SK-N-SH (cell line): ENCODE results near the gene ST8SIA4. TPM values are rescaled to one million over a fixed set of nuclear protein-coding genes. Genes with fewer than 3 reads are reported as not detected.

Experiments
- CTCF ChIA-PET: fragments of 300-600, 350-600 bp; formaldehyde crosslinking; extraction: SDS; loops from one replicate; lab custom pipeline; 2021; lab: Yijun Ruan, JAX
- POLR2A ChIA-PET: fragments of 350-600 bp; sonication (Branson Sonifier 250); formaldehyde crosslinking; extraction: SDS; loops from one replicate; lab custom pipeline; 2020; ENCODE audit warnings: antibody characterized with exemption, inconsistent platforms; lab: Yijun Ruan, JAX
- DNase-seq: peaks from one replicate; pipeline ENCODE4 v3.0.0; 2012
- H2AFZ ChIP-seq: fragments of 200-600 bp; sonication (generic); 2 replicates; pipeline ENCODE4 v1.8.1; 2016; ENCODE audit warnings: antibody characterized with exemption, mild to moderate bottlenecking, low read depth
- H3F3A ChIP-seq: fragments of 200-600 bp; sonication (generic); replicated peaks from 2 replicates; pipeline ENCODE3; 2016; ENCODE audit warnings: antibody characterized with exemption, mild to moderate bottlenecking; ENCODE audit not compliant: insufficient read depth
- H3K27ac ChIP-seq, 2 experiments: fragments of 200-500 bp in 1 of 2; fragments of 200-600 bp in 1 of 2; sonication (Bioruptor generic) in 1 of 2; sonication (generic), shearing (Covaris generic) in 1 of 2; 2 replicates each; pipeline versions ENCODE4 v1.5.1 to v1.6.1; 2014 to 2016; ENCODE audit warnings: low read depth in 2 of 2, inconsistent platforms in 1 of 2, low read length in 1 of 2, mild to moderate bottlenecking in 1 of 2, mixed read lengths in 1 of 2
- H3K27me3 ChIP-seq: fragments of 200-600 bp; sonication (generic), shearing (Covaris generic); 2 replicates; pipeline ENCODE4 v1.6.1; 2016; ENCODE audit warnings: mixed run types; ENCODE audit not compliant: insufficient read depth
- H3K36me3 ChIP-seq, 2 experiments: fragments of 200-500 bp in 1 of 2; fragments of 200-600 bp in 1 of 2; sonication (Bioruptor generic) in 1 of 2; sonication (generic) in 1 of 2; replicated peaks in 1 of 2; 2 replicates each; pipeline versions ENCODE3 to v1.5.1; 2014 to 2016; ENCODE audit warnings: low read length in 1 of 2, mild to moderate bottlenecking in 1 of 2; ENCODE audit not compliant: insufficient read depth in 2 of 2, control insufficient read depth in 1 of 2
- H3K4me1 ChIP-seq, 2 experiments: fragments of 200-500 bp in 1 of 2; fragments of 200-600 bp in 1 of 2; sonication (Bioruptor generic) in 1 of 2; sonication (generic), shearing (Covaris generic) in 1 of 2; 2 replicates each; pipeline versions ENCODE4 v1.5.1 to v1.6.1; 2014 to 2016; ENCODE audit warnings: low read depth in 1 of 2, low read length in 1 of 2, mixed run types in 1 of 2; ENCODE audit not compliant: insufficient read depth in 2 of 2, control insufficient read depth in 1 of 2
- H3K4me2 ChIP-seq: fragments of 200-600 bp; sonication (generic), shearing (Covaris generic); 2 replicates; pipeline ENCODE4 v1.6.1; 2017; ENCODE audit warnings: mixed run types
- H3K4me3 ChIP-seq, 2 experiments: fragments of 200-500 bp in 1 of 2; fragments of 200-600 bp in 1 of 2; sonication (Bioruptor generic) in 1 of 2; sonication (generic), shearing (Covaris generic) in 1 of 2; 2 replicates each; pipeline versions ENCODE4 v1.5.1 to v1.8.1; 2014 to 2016; ENCODE audit warnings: low read depth in 2 of 2, inconsistent platforms in 1 of 2, low read length in 1 of 2, mild to moderate bottlenecking in 1 of 2, mixed read lengths in 1 of 2, moderate library complexity in 1 of 2
- H3K79me2 ChIP-seq: fragments of 200-600 bp; sonication (generic); 2 replicates; pipeline ENCODE4 v1.8.1; 2017; ENCODE audit warnings: mild to moderate bottlenecking; ENCODE audit not compliant: insufficient read depth
- H3K9ac ChIP-seq: fragments of 200-600 bp; sonication (generic); 2 replicates; pipeline ENCODE4 v1.6.1; 2017; ENCODE audit warnings: mixed run types
- H3K9me2 ChIP-seq: fragments of 200-600 bp; sonication (generic); 2 replicates; pipeline ENCODE4 v1.6.1; 2017; ENCODE audit warnings: mixed run types
- H3K9me3 ChIP-seq: fragments of 200-600 bp; sonication (generic); 2 replicates; pipeline ENCODE4 v1.6.1; 2017; ENCODE audit warnings: mixed run types, mild to moderate bottlenecking, moderate library complexity
- H4K20me1 ChIP-seq: fragments of 200-600 bp; sonication (generic); 2 replicates; pipeline ENCODE4 v1.6.1; 2017; ENCODE audit warnings: mild to moderate bottlenecking, mixed run types; ENCODE audit not compliant: insufficient read depth
- CTCF ChIP-seq: fragments of 200-600 bp; sonication (generic); IDR thresholded peaks from 2 replicates; pipeline ENCODE4 v1.6.1; 2017; ENCODE audit warnings: antibody characterized with exemption, mild to moderate bottlenecking, moderate library complexity
- EP300 ChIP-seq, 2 experiments: IDR thresholded peaks; 2 replicates each; pipeline versions ENCODE4 v1.4.0 to v1.6.1; 2012; ENCODE audit warnings: borderline replicate concordance in 1 of 2, low read depth in 1 of 2, low read length in 1 of 2
- EZH2phosphoT487 ChIP-seq: fragments of 200-600 bp; sonication (generic); IDR thresholded peaks from 2 replicates; pipeline ENCODE4 v1.6.1; 2017; ENCODE audit warnings: low read depth, mixed run types, mild to moderate bottlenecking, antibody characterized with exemption, moderate library complexity, borderline replicate concordance
- FOSL2 ChIP-seq: IDR thresholded peaks from 2 replicates; pipeline ENCODE4 v1.4.0; 2012; ENCODE audit warnings: low read depth, mild to moderate bottlenecking, moderate library complexity, borderline replicate concordance
- GABPA ChIP-seq: IDR thresholded peaks from 2 replicates; pipeline ENCODE4 v1.4.0; 2012; ENCODE audit warnings: low read depth, mild to moderate bottlenecking
- MEF2A ChIP-seq: IDR thresholded peaks from 2 replicates; pipeline ENCODE4 v1.4.0; 2012; ENCODE audit warnings: low read depth, borderline replicate concordance
- MXI1 ChIP-seq: IDR thresholded peaks from 2 replicates; pipeline ENCODE4 v1.6.1; 2012; ENCODE audit warnings: mild to moderate bottlenecking, low read depth, low read length, improper control_type of control experiment
- NFIC ChIP-seq: IDR thresholded peaks from 2 replicates; pipeline ENCODE4 v1.4.0; 2012; ENCODE audit warnings: borderline replicate concordance
- NRF1 ChIP-seq: IDR thresholded peaks from 2 replicates; pipeline ENCODE4 v1.6.1; 2012; ENCODE audit warnings: low read depth, mild to moderate bottlenecking, low read length
- PBX3 ChIP-seq: IDR thresholded peaks from 2 replicates; pipeline ENCODE4; 2012
- POLR2AphosphoS5 ChIP-seq: IDR thresholded peaks from 2 replicates; pipeline ENCODE4 v1.6.1; 2012; ENCODE audit warnings: low read depth, low read length
- RCOR1 ChIP-seq: fragments of 150-350 bp; IDR thresholded peaks from 2 replicates; pipeline ENCODE4 v1.6.1; 2017; ENCODE audit warnings: antibody characterized with exemption, low read length
- RFX5 ChIP-seq: IDR thresholded peaks from 2 replicates; pipeline ENCODE4 v1.6.1; 2012; ENCODE audit warnings: mild to moderate bottlenecking, improper control_type of control experiment, low read length
- RXRA ChIP-seq: IDR thresholded peaks from 2 replicates; pipeline ENCODE4 v1.4.0; 2012; ENCODE audit warnings: low read depth, mild to moderate bottlenecking, borderline replicate concordance
- SIN3A ChIP-seq: IDR thresholded peaks from 2 replicates; pipeline ENCODE4 v1.6.1; 2012; ENCODE audit warnings: low read depth, mild to moderate bottlenecking, low read length, moderate library complexity, borderline replicate concordance
- TAF1 ChIP-seq: IDR thresholded peaks from 2 replicates; pipeline ENCODE4 v1.6.1; 2012; ENCODE audit warnings: low read depth, mild to moderate bottlenecking, low read length, moderate library complexity, borderline replicate concordance
- TEAD4 ChIP-seq: IDR thresholded peaks from 2 replicates; pipeline ENCODE4 v1.4.0; 2012; ENCODE audit warnings: mild to moderate bottlenecking, borderline replicate concordance; ENCODE audit not compliant: insufficient read depth
- USF1 ChIP-seq: IDR thresholded peaks from 2 replicates; pipeline ENCODE4 v1.4.0; 2012; ENCODE audit warnings: low read depth, borderline replicate concordance
- USF2 ChIP-seq: fragments of 150-350 bp; IDR thresholded peaks from 2 replicates; pipeline ENCODE4 v1.6.1; 2017; ENCODE audit warnings: antibody characterized with exemption, low read length, low read depth, borderline replicate concordance
- YY1 ChIP-seq: IDR thresholded peaks from 2 replicates; pipeline ENCODE4 v1.4.0; 2012; ENCODE audit warnings: low read depth, mild to moderate bottlenecking
- WGBS: methylation state at CpG from one replicate; pipeline ENCODE4 v1.1.6; 2017; ENCODE audit warnings: low lambda C conversion rate; 5-methylcytosine and 5-hydroxymethylcytosine counted together
- polyA plus RNA-seq, 3 experiments: library from polyadenylated mRNA; depleted of rRNA; stranded (reverse); fragments of >200 nt; gene quantifications; 2 replicates each; pipeline ENCODE4 v1.2.3, GENCODE V29; 2012

ST8SIA4 gene
- polyA plus RNA-seq (2012; rRNA removed) = 0.02 TPM in 2 replicates
- 0.01 and 0.03 TPM in 2 replicates for polyA plus RNA-seq (2012; cell fraction: cytosol; rRNA removed)
- 0.01 TPM in 1 of 2 replicates, not detected in the other for polyA plus RNA-seq (2012; cell fraction: nucleus; rRNA removed)

GRCh38 chr5:100903039-100903887 is at the start of gene ST8SIA4:
Gene ST8SIA4 (minus strand): TSS chr5:100903282. CDS start chr5:100902955, 327 bp downstream.
- Histone ChIP-seq H3K9ac (no peak within 1 kb of the TSS), H3K4me1 (no peaks in the 10 kb centered on the region), H3K9me3 (no peaks in the 10 kb centered on the region; the same call in 1 of the 2 replicates), H3K9me2 (no peaks in the 10 kb centered on the region), H3K79me2 (no peaks in the 10 kb centered on the region), H3K27me3 (peaks cover 37% of the 10 kb centered on the region), H3K27ac (no peak within 1 kb of the TSS), H3F3A (no peaks in the 10 kb centered on the region), H3K4me2 (peak within 1 kb of the TSS; percentile 81), H3K4me3 (peak within 1 kb of the TSS; percentile 46 to 58), H4K20me1 (no peaks in the 10 kb centered on the region), H2AFZ (peak within 1 kb of the TSS; percentile 35), H3K36me3 (no peaks in the 10 kb centered on the region)
- DNase-seq = peak; percentile 25
- whole genome bisulfite sequencing = 4% methylated on average over 23 of the region's 43 CpGs
- POLR2A ChIA-PET = no interaction called here
- CTCF ChIA-PET = interaction anchor here (1.1 kb wide), 1 partner anchor 16 kb away, joined by 5 read pairs; no protein-coding TSS in a partner anchor
- TF ChIP-seq POLR2AphosphoS5 (no peak), GABPA (no peak), NRF1 (no peak), PBX3 (peak; percentile 72), YY1 (no peak), NFIC (no peak), FOSL2 (no peak)
- TF ChIP-seq, all 33 proteins: peak for 1

GRCh38 chr5:100950985-100951384 is 47.9 kb upstream of the ST8SIA4 start:
- no peaks in the 10 kb centered on the region for H3K9me2 ChIP-seq
- CTCF ChIA-PET = no interaction called here
- H3K4me1 ChIP-seq = no peaks in the 10 kb centered on the region
- no peaks in the 10 kb centered on the region for H3K9me3 ChIP-seq
- 10% methylated on average over 4 of the region's 4 CpGs for WGBS
- H3K79me2 ChIP-seq = no peaks in the 10 kb centered on the region
- TF ChIP-seq TAF1 = no peak
- TF ChIP-seq TEAD4 = no peak
- no peak for TF ChIP-seq GABPA
- TF ChIP-seq FOSL2 = no peak
- no peak for TF ChIP-seq MEF2A
- no peak for TF ChIP-seq RFX5
- no peak for TF ChIP-seq EZH2phosphoT487
- no peak for TF ChIP-seq USF2
- TF ChIP-seq SIN3A = no peak
- TF ChIP-seq RCOR1 = no peak
- no peak for TF ChIP-seq CTCF
- no peak for TF ChIP-seq USF1
- no peak for TF ChIP-seq MXI1
- TF ChIP-seq PBX3 = no peak
- TF ChIP-seq EP300 (IDR thresholded peaks at IDR 0.05; ENCODE audit: borderline replicate concordance in 1 of 2, low read depth in 1 of 2, low read length in 1 of 2) = no peak
- no peak for TF ChIP-seq RXRA
- TF ChIP-seq, all 33 proteins: peak for 0
- Histone ChIP-seq H3K27me3 (no peaks in the 10 kb centered on the region), H3K36me3 (no peaks in the 10 kb centered on the region), H3K4me3 (no peak overlapping the region), H4K20me1 (no peaks in the 10 kb centered on the region), H3K27ac (no peak overlapping the region), H3F3A (no peaks in the 10 kb centered on the region), H2AFZ (no peak overlapping the region), H3K4me2 (no peak overlapping the region), H3K9ac (no peak overlapping the region)
- POLR2A ChIA-PET = no interaction called here
- DNase-seq = no peak
